ENCODE measurements around the gene GPR25. TPM values are rescaled to one million over a fixed set of nuclear protein-coding genes. Genes with fewer than 3 reads are reported as not detected.
A peak's percentile ranks its signal among the peaks of the same experiment; 100 is the strongest.

GPR25 gene
- total RNA-seq, 1 donor from 2014 or later: 1.6 TPM

GRCh38 chr1:200869753-200870391 is 2.9 kb upstream of the GPR25 start:
- no peaks in the 10 kb centered on the region for H3K36me3 Mint-ChIP-seq (ENCODE audit: low read depth)
- H3K9me3 Mint-ChIP-seq: no peaks in the 10 kb centered on the region
- ChIA-PET POLR2A (interaction anchor here (1.0 to 1.5 kb wide), 3 partner anchors 8 to 33 kb away, joined by 3 to 9 read pairs (median 3); no protein-coding TSS in a partner anchor), CTCF (interaction anchor here (1.6 kb wide), 1 partner anchor 32 kb away, joined by 4 read pairs; no protein-coding TSS in a partner anchor)
- intact Hi-C loops (cut with micrococcal nuclease): loop anchor here (2.0 to 10.0 kb wide), 4 partner anchors 19 to 565 kb away; partner anchors contain the start of gene KIF21B
- H3K27ac Mint-ChIP-seq: peak overlapping the region; percentile 94
- peaks cover 11% of the 10 kb centered on the region for H3K27me3 Mint-ChIP-seq
- ATAC-seq (ENCODE audit: low read depth): peak; percentile 52
- H3K4me3 Mint-ChIP-seq: peak overlapping the region; percentile 73
- no peak for DNase-seq
- H3K4me1 Mint-ChIP-seq: peaks cover 63% of the 10 kb centered on the region
- TF ChIP-seq CTCF (IDR thresholded peaks at IDR 0.05): no peak

- ATAC-seq (ENCODE audit: low read depth): no peak
- peak overlapping the region; percentile 75 for H3K4me3 Mint-ChIP-seq
- H3K27me3 Mint-ChIP-seq: peaks cover 16% of the 10 kb centered on the region
- intact Hi-C loops (cut with micrococcal nuclease): loop anchor here (5.0 to 10.0 kb wide), 2 partner anchors 94 to 568 kb away; no protein-coding TSS in a partner anchor
- no peaks in the 10 kb centered on the region for H3K9me3 Mint-ChIP-seq
- no peak for TF ChIP-seq CTCF (IDR thresholded peaks at IDR 0.05)
- no peak overlapping the region for H3K27ac Mint-ChIP-seq
- H3K4me1 Mint-ChIP-seq: peaks cover 59% of the 10 kb centered on the region
- ChIA-PET CTCF (interaction anchor here (0.7 kb wide), 1 partner anchor 63 kb away, joined by 3 read pairs; no protein-coding TSS in a partner anchor), POLR2A (interaction anchor here (0.6 to 1.1 kb wide), 4 partner anchors 15 to 251 kb away, joined by 3 to 5 read pairs (median 4); no protein-coding TSS in a partner anchor)
- no peaks in the 10 kb centered on the region for H3K36me3 Mint-ChIP-seq (ENCODE audit: low read depth)
- no peak for DNase-seq
Measured at GRCh38 chr1:200873116-200873670, 412 bp downstream of the GPR25 start.

- Mint-ChIP-seq H3K4me3 (peak overlapping the region; percentile 75), H3K27me3 (peaks cover 16% of the 10 kb centered on the region), H3K36me3 (ENCODE audit: low read depth) (no peaks in the 10 kb centered on the region), H3K27ac (peak overlapping the region; percentile 72), H3K9me3 (no peaks in the 10 kb centered on the region), H3K4me1 (peaks cover 63% of the 10 kb centered on the region)
- POLR2A ChIA-PET: interaction anchor here (0.6 to 1.1 kb wide), 3 partner anchors 14 to 252 kb away, joined by 3 to 4 read pairs (median 3); no protein-coding TSS in a partner anchor
- DNase-seq: peak; percentile 35
- CTCF ChIA-PET: interaction anchor here (0.5 to 1.0 kb wide), 2 partner anchors 14 to 169 kb away, joined by 3 to 4 read pairs; no protein-coding TSS in a partner anchor
- TF ChIP-seq CTCF (IDR thresholded peaks at IDR 0.05): no peak
- intact Hi-C loops (cut with micrococcal nuclease): loop anchor here (5.0 to 10.0 kb wide), 2 partner anchors 93 to 569 kb away; no protein-coding TSS in a partner anchor
- ATAC-seq (ENCODE audit: low read depth): peak; percentile 25
Measured at GRCh38 chr1:200873671-200874397, 1.1 kb downstream of the GPR25 start.

- ChIA-PET CTCF (interaction anchor here (1.0 kb wide), 1 partner anchor 13 kb away, joined by 4 read pairs; no protein-coding TSS in a partner anchor), POLR2A (interaction anchor here (1.1 kb wide), 1 partner anchor 13 kb away, joined by 4 read pairs; no protein-coding TSS in a partner anchor)
- ATAC-seq (ENCODE audit: low read depth): no peak
- no peaks in the 10 kb centered on the region for H3K9me3 Mint-ChIP-seq
- intact Hi-C loops (cut with micrococcal nuclease): loop anchor here (5.0 to 10.0 kb wide), 2 partner anchors 93 to 570 kb away; no protein-coding TSS in a partner anchor
- peaks cover 58% of the 10 kb centered on the region for H3K4me1 Mint-ChIP-seq
- DNase-seq: no peak
- H3K27me3 Mint-ChIP-seq: peaks cover 16% of the 10 kb centered on the region
- H3K27ac Mint-ChIP-seq: peak overlapping the region; percentile 51
- no peaks in the 10 kb centered on the region for H3K36me3 Mint-ChIP-seq (ENCODE audit: low read depth)
- no peak for TF ChIP-seq CTCF (IDR thresholded peaks at IDR 0.05)
- peak overlapping the region; percentile 70 for H3K4me3 Mint-ChIP-seq
Measured at GRCh38 chr1:200874694-200875093, 1.9 kb downstream of the GPR25 start.

All from activated B cell treated with CpG ODN at 0.5 μM for 24 hours (primary cell).